ENCODE results near the gene MYL3. TPM values are rescaled to one million over a fixed set of nuclear protein-coding genes. Genes with fewer than 3 reads are reported as not detected.

MYL3 gene
- polyA plus RNA-seq, 1 experiment: 1.0 TPM

GRCh38 chr3:46889381-46890110 is 26.3 kb upstream of the MYL3 start:
- ChIA-PET CTCF (interaction anchor here (0.8 to 12.4 kb wide), 3 partner anchors 23 to 186 kb away, joined by 3 to 70 read pairs (median 3); no protein-coding TSS in a partner anchor), POLR2A (no interaction called here)
- DNase-seq (ENCODE audit: low read depth): no peak
- TF ChIP-seq, protein P1, sequence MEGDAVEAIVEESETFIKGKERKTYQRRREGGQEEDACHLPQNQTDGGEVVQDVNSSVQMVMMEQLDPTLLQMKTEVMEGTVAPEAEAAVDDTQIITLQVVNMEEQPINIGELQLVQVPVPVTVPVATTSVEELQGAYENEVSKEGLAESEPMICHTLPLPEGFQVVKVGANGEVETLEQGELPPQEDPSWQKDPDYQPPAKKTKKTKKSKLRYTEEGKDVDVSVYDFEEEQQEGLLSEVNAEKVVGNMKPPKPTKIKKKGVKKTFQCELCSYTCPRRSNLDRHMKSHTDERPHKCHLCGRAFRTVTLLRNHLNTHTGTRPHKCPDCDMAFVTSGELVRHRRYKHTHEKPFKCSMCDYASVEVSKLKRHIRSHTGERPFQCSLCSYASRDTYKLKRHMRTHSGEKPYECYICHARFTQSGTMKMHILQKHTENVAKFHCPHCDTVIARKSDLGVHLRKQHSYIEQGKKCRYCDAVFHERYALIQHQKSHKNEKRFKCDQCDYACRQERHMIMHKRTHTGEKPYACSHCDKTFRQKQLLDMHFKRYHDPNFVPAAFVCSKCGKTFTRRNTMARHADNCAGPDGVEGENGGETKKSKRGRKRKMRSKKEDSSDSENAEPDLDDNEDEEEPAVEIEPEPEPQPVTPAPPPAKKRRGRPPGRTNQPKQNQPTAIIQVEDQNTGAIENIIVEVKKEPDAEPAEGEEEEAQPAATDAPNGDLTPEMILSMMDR (IDR thresholded peaks at IDR 0.05; ENCODE audit: insufficient read depth, low read depth, low read length): no peak
- no peak overlapping the region for H3K4me3 ChIP-seq (ENCODE audit: low read depth, low read length)
- no peaks in the 10 kb centered on the region for H3K36me3 ChIP-seq (ENCODE audit: control insufficient read depth, insufficient read depth, low read length)
- peaks cover 15% of the 10 kb centered on the region for H3K27me3 ChIP-seq (ENCODE audit: control insufficient read depth, insufficient read depth, low read length)

- POLR2A ChIA-PET: no interaction called here
- Histone ChIP-seq H3K4me3 (ENCODE audit: low read depth, low read length) (no peak overlapping the region), H3K27me3 (ENCODE audit: control insufficient read depth, insufficient read depth, low read length) (peaks cover 23% of the 10 kb centered on the region), H3K36me3 (ENCODE audit: control insufficient read depth, insufficient read depth, low read length) (no peaks in the 10 kb centered on the region)
- DNase-seq (ENCODE audit: low read depth): no peak
- TF ChIP-seq, protein P1 (IDR thresholded peaks at IDR 0.05; ENCODE audit: insufficient read depth, low read depth, low read length): no peak
- CTCF ChIA-PET: interaction anchor here (12.4 kb wide), 1 partner anchor 22 kb away, joined by 70 read pairs; no protein-coding TSS in a partner anchor
Observed at GRCh38 chr3:46888705-46889104, 25.5 kb upstream of the MYL3 start.

- no peaks in the 10 kb centered on the region for H3K36me3 ChIP-seq (ENCODE audit: control insufficient read depth, insufficient read depth, low read length)
- H3K27me3 ChIP-seq (ENCODE audit: control insufficient read depth, insufficient read depth, low read length): peaks cover 26% of the 10 kb centered on the region
- TF ChIP-seq, protein P1 (IDR thresholded peaks at IDR 0.05; ENCODE audit: insufficient read depth, low read depth, low read length): no peak
- H3K4me3 ChIP-seq (ENCODE audit: low read depth, low read length): no peak overlapping the region
- ChIA-PET POLR2A (no interaction called here), CTCF (interaction anchor here (1.0 to 12.4 kb wide), 2 partner anchors 21 to 185 kb away, joined by 3 to 70 read pairs; no protein-coding TSS in a partner anchor)
- DNase-seq (ENCODE audit: low read depth): no peak
Observed at GRCh38 chr3:46887980-46888494, 24.8 kb upstream of the MYL3 start.

DNA sequence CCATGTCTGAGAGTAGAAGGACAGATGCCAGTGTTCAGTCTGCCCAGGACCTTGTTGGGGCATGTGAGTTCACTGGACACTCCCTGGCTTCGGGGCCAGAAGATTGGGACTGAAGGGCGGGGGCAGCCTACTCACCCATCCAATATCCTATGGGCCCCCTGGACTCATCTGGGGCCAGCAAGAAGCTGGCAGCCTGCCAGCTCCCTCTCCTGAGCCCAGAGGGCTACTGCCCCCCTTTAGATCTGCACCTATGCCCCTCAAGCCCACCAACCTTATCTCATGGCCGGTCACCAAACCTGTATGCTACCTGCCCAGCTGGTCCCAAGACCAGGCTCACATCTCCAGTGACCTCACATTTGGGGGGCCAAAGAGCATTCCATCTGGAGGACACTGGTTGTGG is 22.4 kb upstream of the MYL3 start:
- DNase-seq (ENCODE audit: low read depth): no peak
- POLR2A ChIA-PET: no interaction called here
- Histone ChIP-seq H3K4me3 (ENCODE audit: low read depth, low read length) (no peak overlapping the region), H3K36me3 (ENCODE audit: control insufficient read depth, insufficient read depth, low read length) (no peaks in the 10 kb centered on the region), H3K27me3 (ENCODE audit: control insufficient read depth, insufficient read depth, low read length) (peaks cover 31% of the 10 kb centered on the region)
- TF ChIP-seq, protein P1 (IDR thresholded peaks at IDR 0.05; ENCODE audit: insufficient read depth, low read depth, low read length): no peak
- CTCF ChIA-PET: interaction anchor here (1.2 to 12.4 kb wide), 4 partner anchors 10 to 180 kb away, joined by 4 to 70 read pairs (median 15); no protein-coding TSS in a partner anchor

GRCh38 chr3:46884929-46885328 is 21.7 kb upstream of the MYL3 start:
- CTCF ChIA-PET: interaction anchor here (1.1 to 12.4 kb wide), 4 partner anchors 10 to 179 kb away, joined by 3 to 70 read pairs (median 12); no protein-coding TSS in a partner anchor
- Histone ChIP-seq H3K27me3 (ENCODE audit: control insufficient read depth, insufficient read depth, low read length) (peaks cover 31% of the 10 kb centered on the region), H3K4me3 (ENCODE audit: low read depth, low read length) (no peak overlapping the region), H3K36me3 (ENCODE audit: control insufficient read depth, insufficient read depth, low read length) (no peaks in the 10 kb centered on the region)
- TF ChIP-seq, protein P1 (IDR thresholded peaks at IDR 0.05; ENCODE audit: insufficient read depth, low read depth, low read length): no peak
- POLR2A ChIA-PET: no interaction called here
- no peak for DNase-seq (ENCODE audit: low read depth)

Data from BJ (cell line).